ENCODE data around the gene RBM47.

DNA sequence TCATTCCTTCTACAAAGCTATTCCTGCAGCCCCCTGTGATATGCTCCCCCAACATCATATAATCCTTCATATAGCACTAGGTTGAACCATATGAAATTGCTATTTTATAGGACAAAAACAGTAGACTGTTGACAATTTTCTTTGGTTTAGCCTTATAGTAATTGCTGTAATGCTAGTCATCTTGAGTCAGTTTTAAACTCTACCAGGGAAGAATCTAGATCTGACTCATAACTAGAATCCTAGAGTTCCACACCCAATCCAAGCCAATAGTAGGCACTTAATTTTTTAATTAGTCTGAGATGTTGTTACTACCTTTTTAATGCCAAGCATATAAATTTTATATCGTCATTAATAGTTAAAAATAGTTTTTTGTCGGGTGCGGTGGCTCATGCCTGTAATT is 157.7 kb downstream of the RBM47 start:
- TF ChIP-seq YY1 (IDR thresholded peaks at IDR 0.05; ENCODE audit: low read depth) (no peak), EP300 (IDR thresholded peaks at IDR 0.05; ENCODE audit: borderline replicate concordance) (no peak), ZBTB7A (IDR thresholded peaks at IDR 0.05; ENCODE audit: low read depth) (no peak), TAF1 (IDR thresholded peaks at IDR 0.05; ENCODE audit: low read depth) (no peak), TCF12 (IDR thresholded peaks at IDR 0.05; ENCODE audit: low read depth) (no peak), TEAD4 (IDR thresholded peaks at IDR 0.05) (no peak), FOXM1 (IDR thresholded peaks at IDR 0.05; ENCODE audit: borderline replicate concordance, low read depth) (no peak)
